Uterus (tissue), 4 donors: ENCODE measurements around the gene ZNF784. TPM values are rescaled to one million over a fixed set of nuclear protein-coding genes. Genes with fewer than 3 reads are reported as not detected.

ENCODE experiments used
- DNase-seq, 2 donors: peaks; one replicate each; pipeline ENCODE4 v3.0.0-alpha.2; 2019 to 2020
- H3K27ac ChIP-seq, 2 donors: fragments of 200-600 bp; sonication (generic); 1 replicate in 1 of 2; 2 replicates in 1 of 2; pipeline ENCODE4 v1.5.1; 2016 to 2018
- H3K27me3 ChIP-seq, 2 donors: fragments of 200-600 bp; sonication (generic); one replicate each; pipeline ENCODE4 v1.5.1; 2018 to 2019; ENCODE audit warnings: control low read depth in 1 of 2
- H3K36me3 ChIP-seq, 2 donors: fragments of 200-600 bp; sonication (generic); one replicate each; pipeline ENCODE4 v1.5.1; 2019; ENCODE audit warnings: control low read depth in 1 of 2
- H3K4me1 ChIP-seq, 2 donors: fragments of 200-600 bp; sonication (generic); one replicate each; pipeline ENCODE4 v1.5.1; 2018 to 2019; ENCODE audit warnings: control low read depth in 1 of 2
- H3K4me3 ChIP-seq, 2 donors: fragments of 200-600 bp; sonication (generic); 1 replicate in 1 of 2; 2 replicates in 1 of 2; pipeline ENCODE4 v1.5.1; 2018 to 2019; ENCODE audit warnings: mild to moderate bottlenecking in 1 of 2
- H3K9me3 ChIP-seq, 2 donors: fragments of 200-600 bp; sonication (generic); one replicate each; pipeline ENCODE4 v1.5.1; 2019; ENCODE audit warnings: control low read depth in 1 of 2
- CTCF ChIP-seq, 4 experiments: fragments of 200-600 bp in 2 of 4; fragments of 450-650 bp in 2 of 4; sonication (generic) in 2 of 4; IDR thresholded peaks; one replicate each; pipeline ENCODE4 v1.5.1; 2016 to 2019; ENCODE audit warnings: antibody characterized with exemption in 4 of 4, mild to moderate bottlenecking in 2 of 4, moderate library complexity in 1 of 4
- POLR2A ChIP-seq, 2 donors: fragments of 450-650 bp; IDR thresholded peaks; one replicate each; pipeline ENCODE4 v1.6.1; 2016; ENCODE audit warnings: antibody characterized with exemption in 2 of 2, mild to moderate bottlenecking in 1 of 2, moderate library complexity in 1 of 2
- intact Hi-C: fragments of 100-400 bp; cut with DNase I; formaldehyde crosslinking; loops from one replicate; pipeline ENCODE4 v1.15.1; 2023; ENCODE audit warnings: low total_unique reads
- total RNA-seq, 4 donors: library from RNA; depleted of rRNA in 3 of 4; stranded (reverse); fragments of >200 nt in 3 of 4; gene quantifications; one replicate each; pipeline versions ENCODE4 v1.1.0 to v1.2.4, GENCODE V29; 2014 to 2023
- donor health status: DM: yes; HTN: yes; CAD: no.

ZNF784 gene
- total RNA-seq, 4 donors from 2014 or later, result 4.1 to 9.6 (median 7.4) TPM

- Histone ChIP-seq H3K4me3 (no peak overlapping the region), H3K27ac (no peak overlapping the region), H3K4me1 (no peaks in the 10 kb centered on the region), H3K36me3 (no peaks in the 10 kb centered on the region), H3K27me3 (no peaks in the 10 kb centered on the region), H3K9me3 (no peaks in the 10 kb centered on the region)
- no peak for DNase-seq
- intact Hi-C loops, result no loop called here
- TF ChIP-seq CTCF (IDR thresholded peaks at IDR 0.05) (no peak), POLR2A (IDR thresholded peaks at IDR 0.05) (no peak)
Measured at GRCh38 chr19:55667511-55667910, 43.1 kb upstream of the ZNF784 start.

GRCh38 chr19:55667006-55667381 is 42.6 kb upstream of the ZNF784 start:
- intact Hi-C loops, result no loop called here
- Histone ChIP-seq H3K36me3 (no peaks in the 10 kb centered on the region), H3K4me3 (no peak overlapping the region), H3K4me1 (no peaks in the 10 kb centered on the region), H3K27ac (no peak overlapping the region), H3K27me3 (no peaks in the 10 kb centered on the region), H3K9me3 (no peaks in the 10 kb centered on the region)
- TF ChIP-seq CTCF (IDR thresholded peaks at IDR 0.05) (no peak), POLR2A (IDR thresholded peaks at IDR 0.05) (no peak)
- no peak for DNase-seq

GRCh38 chr19:55666343-55667005 is 42.1 kb upstream of the ZNF784 start:
- TF ChIP-seq CTCF (IDR thresholded peaks at IDR 0.05) (no peak), POLR2A (IDR thresholded peaks at IDR 0.05) (no peak)
- intact Hi-C loops, result no loop called here
- H3K4me3 ChIP-seq, result no peak overlapping the region
- DNase-seq, result no peak
- no peaks in the 10 kb centered on the region for H3K9me3 ChIP-seq
- no peak overlapping the region for H3K27ac ChIP-seq
- H3K4me1 ChIP-seq, result no peaks in the 10 kb centered on the region
- H3K27me3 ChIP-seq, result no peaks in the 10 kb centered on the region
- no peaks in the 10 kb centered on the region for H3K36me3 ChIP-seq

- TF ChIP-seq POLR2A (IDR thresholded peaks at IDR 0.05) (no peak), CTCF (IDR thresholded peaks at IDR 0.05) (no peak)
- no peak for DNase-seq
- H3K9me3 ChIP-seq, result no peaks in the 10 kb centered on the region
Measured at GRCh38 chr19:55663846-55664536, 39.6 kb upstream of the ZNF784 start.

GRCh38 chr19:55661826-55662225 is 37.5 kb upstream of the ZNF784 start:
- Histone ChIP-seq H3K27ac (no peak overlapping the region), H3K9me3 (no peaks in the 10 kb centered on the region), H3K27me3 (no peaks in the 10 kb centered on the region), H3K4me1 (peaks cover 8 to 32% of the 10 kb centered on the region in 2 donors), H3K4me3 (no peak overlapping the region), H3K36me3 (no peaks in the 10 kb centered on the region)
- intact Hi-C loops, result no loop called here
- DNase-seq, result no peak
- TF ChIP-seq CTCF (IDR thresholded peaks at IDR 0.05) (no peak), POLR2A (IDR thresholded peaks at IDR 0.05) (no peak)

More at GRCh38 chr19:55663846-55664536, 39.6 kb upstream of the ZNF784 start:
- Histone ChIP-seq H3K4me1 (peaks cover 0 to 12% of the 10 kb centered on the region in 2 donors), H3K27me3 (no peaks in the 10 kb centered on the region), H3K4me3 (no peak overlapping the region), H3K36me3 (no peaks in the 10 kb centered on the region), H3K27ac (no peak overlapping the region)
- intact Hi-C loops, result no loop called here
